ENCODE data around the gene ASXL2.

- no peak for TF ChIP-seq EZH2 (IDR thresholded peaks at IDR 0.05; ENCODE audit: borderline replicate concordance, low read depth, low read length, poor library complexity, severe bottlenecking)
- TF ChIP-seq, protein P1, sequence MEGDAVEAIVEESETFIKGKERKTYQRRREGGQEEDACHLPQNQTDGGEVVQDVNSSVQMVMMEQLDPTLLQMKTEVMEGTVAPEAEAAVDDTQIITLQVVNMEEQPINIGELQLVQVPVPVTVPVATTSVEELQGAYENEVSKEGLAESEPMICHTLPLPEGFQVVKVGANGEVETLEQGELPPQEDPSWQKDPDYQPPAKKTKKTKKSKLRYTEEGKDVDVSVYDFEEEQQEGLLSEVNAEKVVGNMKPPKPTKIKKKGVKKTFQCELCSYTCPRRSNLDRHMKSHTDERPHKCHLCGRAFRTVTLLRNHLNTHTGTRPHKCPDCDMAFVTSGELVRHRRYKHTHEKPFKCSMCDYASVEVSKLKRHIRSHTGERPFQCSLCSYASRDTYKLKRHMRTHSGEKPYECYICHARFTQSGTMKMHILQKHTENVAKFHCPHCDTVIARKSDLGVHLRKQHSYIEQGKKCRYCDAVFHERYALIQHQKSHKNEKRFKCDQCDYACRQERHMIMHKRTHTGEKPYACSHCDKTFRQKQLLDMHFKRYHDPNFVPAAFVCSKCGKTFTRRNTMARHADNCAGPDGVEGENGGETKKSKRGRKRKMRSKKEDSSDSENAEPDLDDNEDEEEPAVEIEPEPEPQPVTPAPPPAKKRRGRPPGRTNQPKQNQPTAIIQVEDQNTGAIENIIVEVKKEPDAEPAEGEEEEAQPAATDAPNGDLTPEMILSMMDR (conservative IDR thresholded peaks at IDR 0.05; ENCODE audit: low read depth, low read length) = no peak
Observed at GRCh38 chr2:25922501-25922900, 44.2 kb upstream of the ASXL2 start.
